Measurements from ENCODE around the gene ST8SIA1.

DNA sequence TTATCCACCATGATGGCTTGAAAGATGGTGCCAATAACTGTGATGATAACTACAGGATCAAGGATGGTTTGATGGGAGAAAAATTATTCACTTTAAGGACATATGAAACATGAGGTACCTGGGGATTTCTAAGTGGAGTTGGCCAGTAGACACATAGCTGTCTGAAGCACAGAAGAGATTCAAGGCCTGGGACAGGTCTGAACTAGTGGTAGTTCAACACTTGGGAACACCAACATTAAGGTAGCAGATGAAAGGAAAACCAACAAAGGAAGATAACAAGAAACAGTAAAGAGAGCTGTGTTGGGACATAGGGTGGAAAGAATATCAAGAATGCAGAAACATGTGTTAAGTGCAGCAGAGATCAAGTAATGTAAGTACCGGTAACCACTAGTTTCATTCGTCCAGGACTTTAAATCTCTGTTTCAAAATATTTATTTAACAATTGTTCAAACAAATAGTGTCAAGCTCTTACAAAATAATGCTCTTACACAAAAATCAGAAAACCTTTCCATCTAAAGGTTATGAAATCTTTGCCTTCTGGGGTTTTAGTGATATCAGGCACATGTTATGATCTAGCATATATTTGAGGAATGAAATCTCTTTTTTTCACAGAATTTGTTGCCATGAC lies 104.7 kb downstream of the ST8SIA1 start:
- TF ChIP-seq CTCF (IDR thresholded peaks at IDR 0.05; ENCODE audit: insufficient read depth, low read length) = no peak
- no peak for TF ChIP-seq POLR2AphosphoS5 (IDR thresholded peaks at IDR 0.05; ENCODE audit: low read depth)

All from HL-60 (cell line).